Ovary (tissue), 3 donors: ENCODE data around the gene CPVL.

Source experiments
- POLR2A ChIP-seq: fragments of 450-650 bp; IDR thresholded peaks from one replicate; pipeline ENCODE4 v1.6.1; 2017; ENCODE audit warnings: antibody characterized with exemption, mild to moderate bottlenecking, moderate library complexity
- TF ChIP-seq, protein P1 (sequence below), 3 donors: fragments of 450-650 bp in 2 of 3; fragments of 200-600 bp in 1 of 3; IDR thresholded peaks; one replicate each; pipeline versions ENCODE4 v1.5.1 to v1.8.0; 2016 to 2022; ENCODE audit warnings: antibody characterized with exemption in 3 of 3, mild to moderate bottlenecking in 1 of 3
- donor health status: DM: no; HTN: no; CAD: no.

DNA sequence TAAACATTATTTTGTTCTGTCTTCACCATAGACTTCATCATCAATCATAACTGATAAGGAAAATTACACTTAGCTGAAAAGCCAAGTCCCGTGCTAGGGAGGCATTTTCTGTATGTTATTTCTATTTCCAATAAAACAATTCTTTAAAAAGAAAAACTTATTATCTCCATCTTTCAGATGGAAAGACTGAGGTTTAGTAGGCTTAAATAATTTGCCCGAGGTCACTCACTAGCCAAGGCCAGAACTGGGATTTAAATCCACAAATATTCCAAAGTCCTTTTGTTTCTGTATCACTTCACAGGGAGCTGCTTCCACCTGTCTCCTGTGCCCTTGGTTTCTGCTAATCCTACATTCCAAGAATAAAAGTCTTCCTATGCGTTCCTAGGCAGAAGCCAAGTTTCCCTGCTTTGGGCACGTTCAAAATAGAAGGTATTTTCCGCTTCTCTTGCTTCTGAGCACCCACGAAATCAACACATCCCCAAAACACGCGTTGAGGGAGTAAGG lies 732 bp downstream of the CPVL start:
- TF ChIP-seq, protein P1, sequence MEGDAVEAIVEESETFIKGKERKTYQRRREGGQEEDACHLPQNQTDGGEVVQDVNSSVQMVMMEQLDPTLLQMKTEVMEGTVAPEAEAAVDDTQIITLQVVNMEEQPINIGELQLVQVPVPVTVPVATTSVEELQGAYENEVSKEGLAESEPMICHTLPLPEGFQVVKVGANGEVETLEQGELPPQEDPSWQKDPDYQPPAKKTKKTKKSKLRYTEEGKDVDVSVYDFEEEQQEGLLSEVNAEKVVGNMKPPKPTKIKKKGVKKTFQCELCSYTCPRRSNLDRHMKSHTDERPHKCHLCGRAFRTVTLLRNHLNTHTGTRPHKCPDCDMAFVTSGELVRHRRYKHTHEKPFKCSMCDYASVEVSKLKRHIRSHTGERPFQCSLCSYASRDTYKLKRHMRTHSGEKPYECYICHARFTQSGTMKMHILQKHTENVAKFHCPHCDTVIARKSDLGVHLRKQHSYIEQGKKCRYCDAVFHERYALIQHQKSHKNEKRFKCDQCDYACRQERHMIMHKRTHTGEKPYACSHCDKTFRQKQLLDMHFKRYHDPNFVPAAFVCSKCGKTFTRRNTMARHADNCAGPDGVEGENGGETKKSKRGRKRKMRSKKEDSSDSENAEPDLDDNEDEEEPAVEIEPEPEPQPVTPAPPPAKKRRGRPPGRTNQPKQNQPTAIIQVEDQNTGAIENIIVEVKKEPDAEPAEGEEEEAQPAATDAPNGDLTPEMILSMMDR (IDR thresholded peaks at IDR 0.05): no peak
- no peak for TF ChIP-seq POLR2A
